OCI-M1 (cell line): ENCODE measurements around the gene GRIP2.
A peak's percentile ranks its signal among the peaks of the same experiment; 100 is the strongest.

Experiments
- DNase-seq: peaks from one replicate; lab custom pipeline; 2025; lab: John Stamatoyannopoulos, UW

Gene GRIP2

GRCh38 chr3:14561051-14561960, 21.2 kb upstream of the GRIP2 start:
- no peak for DNase-seq

- DNase-seq, result no peak
These were observed 20.0 kb upstream of the GRIP2 start for GRCh38 chr3:14560110-14560509.

- no peak for DNase-seq
These were observed 17.9 kb upstream of the GRIP2 start for GRCh38 chr3:14558029-14558428.

GRCh38 chr3:14555835-14556234, 15.7 kb upstream of the GRIP2 start:
- no peak for DNase-seq

- no peak for DNase-seq
These were observed 14.6 kb upstream of the GRIP2 start for GRCh38 chr3:14554715-14555114.

GRCh38 chr3:14553871-14554270, 13.7 kb upstream of the GRIP2 start:
- no peak for DNase-seq

GRCh38 chr3:14552717-14553116, 12.6 kb upstream of the GRIP2 start:
- no peak for DNase-seq

- no peak for DNase-seq
These were observed 12.0 kb upstream of the GRIP2 start for GRCh38 chr3:14552041-14552648.

- no peak for DNase-seq
These were observed 10.8 kb upstream of the GRIP2 start for GRCh38 chr3:14550651-14551611.

- DNase-seq, result no peak
These were observed 10.0 kb upstream of the GRIP2 start for GRCh38 chr3:14550181-14550580.

- peak; percentile 26 for DNase-seq
These were observed 9.2 kb upstream of the GRIP2 start for GRCh38 chr3:14549256-14549919.

- DNase-seq, result peak; percentile 65
These were observed 8.2 kb upstream of the GRIP2 start for GRCh38 chr3:14548321-14548729.

- DNase-seq, result no peak
These were observed 7.6 kb upstream of the GRIP2 start for GRCh38 chr3:14547693-14548092.

- DNase-seq, result no peak
These were observed 5.9 kb upstream of the GRIP2 start for GRCh38 chr3:14546041-14546440.

- DNase-seq, result no peak
These were observed 5.1 kb upstream of the GRIP2 start for GRCh38 chr3:14545251-14545635.

GRCh38 chr3:14544282-14545250, 4.4 kb upstream of the GRIP2 start:
- DNase-seq, result no peak

- DNase-seq, result no peak
These were observed 3.3 kb upstream of the GRIP2 start for GRCh38 chr3:14543446-14543845.

- DNase-seq, result no peak
These were observed 2.5 kb upstream of the GRIP2 start for GRCh38 chr3:14542656-14543055.

GRCh38 chr3:14541646-14542045, 1.5 kb upstream of the GRIP2 start:
- DNase-seq, result no peak

- no peak for DNase-seq
These were observed 761 bp upstream of the GRIP2 start for GRCh38 chr3:14540821-14541385.
